GM23338 (cell line): Measurements from ENCODE around the gene OCA2. TPM values are rescaled to one million over a fixed set of nuclear protein-coding genes. Genes with fewer than 3 reads are reported as not detected.
"Not testable (repeated sequence)": the region's sequence is repeated elsewhere in the genome, so short reads cannot be mapped to it uniquely, and the experiment has no call there.

ENCODE experiments used
- ATAC-seq: fragments of 200-7000 bp; cut with Tn5 transposase; 3 replicates; pipeline ENCODE4 v1.9.1; 2020
- DNase-seq: peaks from one replicate; pipeline ENCODE4 v3.0.0-alpha.2; 2015; ENCODE audit warnings: low spot score
- H2AFZ ChIP-seq: fragments of 200-600 bp; sonication (generic); 2 replicates; pipeline ENCODE4 v1.8.0; 2016; ENCODE audit warnings: antibody characterized with exemption, mild to moderate bottlenecking, moderate library complexity
- H3F3A ChIP-seq: fragments of 200-600 bp; sonication (generic); replicated peaks from 2 replicates; pipeline ENCODE4 v1.8.0; 2017; ENCODE audit warnings: antibody characterized with exemption, mixed run types, low read depth
- H3K27ac ChIP-seq: fragments of 200-600 bp; sonication (generic); 2 replicates; pipeline ENCODE4 v1.6.1; 2016; ENCODE audit warnings: low read depth
- H3K27me3 ChIP-seq: fragments of 200-600 bp; sonication (generic); 2 replicates; pipeline ENCODE4 v1.8.0; 2016; ENCODE audit warnings: mild to moderate bottlenecking, mixed run types, moderate library complexity; ENCODE audit not compliant: insufficient read depth
- H3K36me3 ChIP-seq: fragments of 200-600 bp; sonication (generic); 2 replicates; pipeline ENCODE4 v1.8.0; 2016; ENCODE audit warnings: mild to moderate bottlenecking; ENCODE audit not compliant: insufficient read depth
- H3K4me1 ChIP-seq: fragments of 200-600 bp; sonication (generic); 2 replicates; pipeline ENCODE4 v1.8.0; 2016; ENCODE audit warnings: mild to moderate bottlenecking, moderate library complexity; ENCODE audit not compliant: insufficient read depth
- H3K4me2 ChIP-seq: fragments of 200-600 bp; sonication (generic); 2 replicates; pipeline ENCODE4 v1.7.1; 2017; ENCODE audit warnings: mixed run types
- H3K4me3 ChIP-seq: fragments of 200-600 bp; sonication (generic); 2 replicates; pipeline ENCODE4 v1.6.1; 2016; ENCODE audit warnings: mixed run types
- H3K79me2 ChIP-seq: fragments of 200-600 bp; sonication (generic); replicated peaks from 2 replicates; pipeline ENCODE4 v1.8.0; 2017; ENCODE audit warnings: mild to moderate bottlenecking; ENCODE audit not compliant: insufficient read depth
- H3K9me2 ChIP-seq: fragments of 200-600 bp; sonication (generic); 2 replicates; pipeline ENCODE4 v1.8.0; 2017; ENCODE audit not compliant: insufficient read depth
- H4K20me1 ChIP-seq: fragments of 200-600 bp; sonication (generic); replicated peaks from 2 replicates; pipeline ENCODE4 v1.8.0; 2017; ENCODE audit warnings: mild to moderate bottlenecking; ENCODE audit not compliant: insufficient read depth
- H3K27ac Mint-ChIP-seq: 2 replicates; pipeline ENCODE4 v1.8.0; 2020; ENCODE audit warnings: inconsistent platforms, mild to moderate bottlenecking, moderate library complexity, mixed read lengths
- H3K27me3 Mint-ChIP-seq: 3 replicates; pipeline ENCODE4 v1.8.0; 2022; ENCODE audit warnings: low read depth, mild to moderate bottlenecking, moderate library complexity, mixed read lengths, inconsistent platforms; ENCODE audit not compliant: insufficient read depth, poor library complexity
- H3K36me3 Mint-ChIP-seq: 3 replicates; pipeline ENCODE4 v1.8.0; 2021; ENCODE audit warnings: low read depth, mild to moderate bottlenecking, inconsistent platforms, moderate library complexity, mixed read lengths
- H3K4me1 Mint-ChIP-seq: 3 replicates; pipeline ENCODE4 v1.8.0; 2020; ENCODE audit warnings: mild to moderate bottlenecking, inconsistent platforms, mixed read lengths
- H3K4me3 Mint-ChIP-seq: 3 replicates; pipeline ENCODE4 v1.8.0; 2021; ENCODE audit warnings: moderate library complexity, mild to moderate bottlenecking, inconsistent platforms, mixed read lengths
- H3K9me3 Mint-ChIP-seq: 3 replicates; pipeline ENCODE4 v1.8.0; 2020; ENCODE audit warnings: moderate library complexity, mild to moderate bottlenecking, inconsistent platforms, mixed read lengths
- CREB1 ChIP-seq: fragments of 250-450 bp; sonication (Bioruptor Pico); IDR thresholded peaks from 2 replicates; pipeline ENCODE4 v1.5.0; 2020; ENCODE audit warnings: low read depth, mild to moderate bottlenecking, moderate library complexity
- CTCF ChIP-seq, 2 experiments: fragments of 200-600 bp in 1 of 2; sonication (generic) in 1 of 2; conservative IDR thresholded peaks; 2 replicates each; pipeline versions ENCODE4 v1.5.1 to v1.6.1; 2016 to 2017; ENCODE audit warnings: antibody characterized with exemption in 2 of 2, low read depth in 2 of 2, mild to moderate bottlenecking in 2 of 2, moderate library complexity in 1 of 2
- ETS1 ChIP-seq: IDR thresholded peaks from 2 replicates; pipeline ENCODE4 v1.6.1; 2016; ENCODE audit warnings: antibody characterized with exemption
- EZH2 ChIP-seq: fragments of 200-600 bp; sonication (generic); IDR thresholded peaks from one replicate; pipeline ENCODE4 v1.8.0; 2017; ENCODE audit warnings: antibody characterized with exemption, mild to moderate bottlenecking, low read depth; ENCODE audit not compliant: unreplicated experiment
- EZH2phosphoT487 ChIP-seq: fragments of 200-600 bp; sonication (generic); IDR thresholded peaks from one replicate; pipeline ENCODE4 v1.8.1; 2018; ENCODE audit warnings: antibody characterized with exemption; ENCODE audit not compliant: unreplicated experiment
- JUNB ChIP-seq: IDR thresholded peaks from one replicate; pipeline ENCODE4 v1.6.1; 2016; ENCODE audit warnings: antibody characterized with exemption; ENCODE audit not compliant: unreplicated experiment
- REST ChIP-seq: IDR thresholded peaks from one replicate; pipeline ENCODE4 v1.6.1; 2018; ENCODE audit warnings: antibody characterized with exemption; ENCODE audit not compliant: unreplicated experiment
- STAT1 ChIP-seq: IDR thresholded peaks from one replicate; pipeline ENCODE4 v1.6.1; 2016; ENCODE audit warnings: antibody characterized with exemption; ENCODE audit not compliant: unreplicated experiment
- ZNF114 ChIP-seq: fragments of 250-450 bp; sonication (Bioruptor Pico); IDR thresholded peaks from 2 replicates; pipeline ENCODE4 v1.5.0; 2020; ENCODE audit warnings: mild to moderate bottlenecking, moderate library complexity
- polyA plus RNA-seq: library from polyadenylated mRNA; unstranded; fragments of >200 nt; fragmentation: Nextera tagmentation; extraction: Ambion mirVana; gene quantifications from 2 replicates; pipeline ENCODE4 v1.2.1, GENCODE V29; 2016
- total RNA-seq: library from RNA; depleted of rRNA; stranded (reverse); fragments of >200 nt; shearing (Covaris generic); gene quantifications from 2 replicates; pipeline ENCODE4 v1.2.3, GENCODE V29; 2014

OCA2 gene
- total and polyA plus RNA-seq, 2 experiments from 2014 or later, result 0.40 to 0.69 TPM

GRCh38 chr15:28147801-28148200 lies 48.7 kb upstream of the OCA2 start (continued):
- TF ChIP-seq REST (no peak), JUNB (no peak), EZH2phosphoT487 (no peak), CREB1 (no peak), ZNF114 (CRISPR knock-in tag) (no peak), STAT1 (no peak), CTCF (conservative IDR thresholded peaks at IDR 0.05; ENCODE audit: low read depth in 2 of 2) (no peak), ETS1 (no peak), EZH2 (no peak)

- not testable (repeated sequence) for H3K9me3 Mint-ChIP-seq, H4K20me1 ChIP-seq, H3K27me3 ChIP-seq, H2AFZ ChIP-seq, H3K4me1 Mint-ChIP-seq, DNase-seq, H3K9me2 ChIP-seq, H3K36me3 ChIP-seq, H3K27ac Mint-ChIP-seq, H3K27ac ChIP-seq, ATAC-seq, H3K27me3 Mint-ChIP-seq, H3K4me2 ChIP-seq, H3K4me3 ChIP-seq, H3K4me1 ChIP-seq, H3F3A ChIP-seq, H3K4me3 Mint-ChIP-seq
- peaks cover 21% of the 10 kb centered on the region for H3K79me2 ChIP-seq
- H3K36me3 Mint-ChIP-seq, result peaks cover 63% of the 10 kb centered on the region
These were observed 46.3 kb upstream of the OCA2 start for GRCh38 chr15:28145419-28145818.
